CD4-positive, alpha-beta T cell treated with Interleukin-21 for 1 hour (primary cell): ENCODE results near the gene ARF5.
"Not testable (repeated sequence)": the region's sequence is repeated elsewhere in the genome, so short reads cannot be mapped to it uniquely, and the experiment has no call there.

Experiments
- DNase-seq: peaks from one replicate; pipeline ENCODE4 v3.0.0-alpha.2; 2020

ARF5 gene

GRCh38 chr7:127588019-127588696, at the start of gene ARF5:
TSS of gene ARF5 (plus strand) at chr7:127588411. CDS start at chr7:127588499, 88 bp downstream.
- DNase-seq, result peak; percentile 91

- no peak for DNase-seq
These were observed 49.1 kb upstream of the ARF5 start for GRCh38 chr7:127539116-127539515.

GRCh38 chr7:127540461-127540860, 47.8 kb upstream of the ARF5 start:
- not testable (repeated sequence) for DNase-seq

GRCh38 chr7:127541548-127541947, 46.7 kb upstream of the ARF5 start:
- DNase-seq, result no peak

GRCh38 chr7:127546313-127546712, 41.9 kb upstream of the ARF5 start:
- no peak for DNase-seq

- DNase-seq, result no peak
These were observed 38.0 kb upstream of the ARF5 start for GRCh38 chr7:127550247-127550646.

GRCh38 chr7:127551941-127552340, 36.3 kb upstream of the ARF5 start:
- no peak for DNase-seq

GRCh38 chr7:127556404-127556803, 31.8 kb upstream of the ARF5 start:
- DNase-seq, result no peak

GRCh38 chr7:127557803-127558202, 30.4 kb upstream of the ARF5 start:
- no peak for DNase-seq

GRCh38 chr7:127566242-127566641, 22.0 kb upstream of the ARF5 start:
- no peak for DNase-seq

GRCh38 chr7:127568034-127568433, 20.2 kb upstream of the ARF5 start:
- not testable (repeated sequence) for DNase-seq

- DNase-seq, result no peak
These were observed 16.3 kb upstream of the ARF5 start for GRCh38 chr7:127571741-127572505.

- DNase-seq, result no peak
These were observed 10.1 kb upstream of the ARF5 start for GRCh38 chr7:127578036-127578684.

GRCh38 chr7:127578711-127579275, 9.4 kb upstream of the ARF5 start:
- DNase-seq, result no peak

- DNase-seq, result no peak
These were observed 7.6 kb upstream of the ARF5 start for GRCh38 chr7:127580612-127581011.

GRCh38 chr7:127581716-127582115, 6.5 kb upstream of the ARF5 start:
- no peak for DNase-seq

- DNase-seq, result no peak
These were observed 5.8 kb upstream of the ARF5 start for GRCh38 chr7:127582361-127582760.

- DNase-seq, result no peak
These were observed 3.6 kb upstream of the ARF5 start for GRCh38 chr7:127584648-127585043.

GRCh38 chr7:127585044-127585953, 2.9 kb upstream of the ARF5 start, which contains the start of gene GCC1:
TSS of gene GCC1 (minus strand) at chr7:127585596. CDS start at chr7:127585182, 414 bp downstream.
- DNase-seq, result peak; percentile 95

- no peak for DNase-seq
These were observed 1.9 kb upstream of the ARF5 start for GRCh38 chr7:127586346-127586745.

GRCh38 chr7:127587663-127588018, 570 bp upstream of the ARF5 start:
- no peak for DNase-seq

- peak; percentile 32 for DNase-seq
These were observed 679 bp downstream of the ARF5 start for GRCh38 chr7:127588697-127589482.
